AG09309 (cell line): ENCODE results near the gene SAFB2.

Experiments used
- DNase-seq: peaks from one replicate; pipeline ENCODE4 v3.0.0-alpha.2; 2010; ENCODE audit warnings: low read depth
- H3K4me3 ChIP-seq: 2 replicates; pipeline ENCODE4 v1.5.1; 2011; ENCODE audit warnings: mild to moderate bottlenecking, low read depth, low read length, moderate library complexity; ENCODE audit not compliant: control insufficient read depth
- TF ChIP-seq, protein P1 (sequence below): IDR thresholded peaks from 2 replicates; pipeline ENCODE4 v1.5.1; 2011; ENCODE audit warnings: mild to moderate bottlenecking, low read depth, low read length, inconsistent platforms; ENCODE audit not compliant: insufficient read depth, control insufficient read depth; ENCODE audit errors: missing control alignments

The SAFB2 gene

DNA sequence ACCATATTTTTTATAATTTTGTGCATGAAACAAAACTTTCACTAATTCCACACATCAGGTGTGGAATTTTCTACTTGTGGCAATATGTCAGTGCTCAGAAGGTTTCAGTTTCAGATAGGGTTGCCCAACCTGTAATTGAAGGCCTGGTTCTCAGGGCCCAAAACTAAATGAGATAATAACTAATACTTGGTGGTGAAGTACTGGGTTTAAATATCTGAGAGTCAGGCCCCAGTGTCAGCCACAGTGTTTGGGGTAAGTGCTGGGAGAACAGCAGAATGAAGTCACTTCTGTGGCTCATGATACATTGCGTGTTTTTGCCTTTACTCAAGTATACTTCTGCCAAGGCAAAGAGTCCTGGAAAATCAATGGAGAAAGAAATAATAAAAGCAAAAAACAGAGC, 5.9 kb upstream of the SAFB2 start:
- TF ChIP-seq, protein P1, sequence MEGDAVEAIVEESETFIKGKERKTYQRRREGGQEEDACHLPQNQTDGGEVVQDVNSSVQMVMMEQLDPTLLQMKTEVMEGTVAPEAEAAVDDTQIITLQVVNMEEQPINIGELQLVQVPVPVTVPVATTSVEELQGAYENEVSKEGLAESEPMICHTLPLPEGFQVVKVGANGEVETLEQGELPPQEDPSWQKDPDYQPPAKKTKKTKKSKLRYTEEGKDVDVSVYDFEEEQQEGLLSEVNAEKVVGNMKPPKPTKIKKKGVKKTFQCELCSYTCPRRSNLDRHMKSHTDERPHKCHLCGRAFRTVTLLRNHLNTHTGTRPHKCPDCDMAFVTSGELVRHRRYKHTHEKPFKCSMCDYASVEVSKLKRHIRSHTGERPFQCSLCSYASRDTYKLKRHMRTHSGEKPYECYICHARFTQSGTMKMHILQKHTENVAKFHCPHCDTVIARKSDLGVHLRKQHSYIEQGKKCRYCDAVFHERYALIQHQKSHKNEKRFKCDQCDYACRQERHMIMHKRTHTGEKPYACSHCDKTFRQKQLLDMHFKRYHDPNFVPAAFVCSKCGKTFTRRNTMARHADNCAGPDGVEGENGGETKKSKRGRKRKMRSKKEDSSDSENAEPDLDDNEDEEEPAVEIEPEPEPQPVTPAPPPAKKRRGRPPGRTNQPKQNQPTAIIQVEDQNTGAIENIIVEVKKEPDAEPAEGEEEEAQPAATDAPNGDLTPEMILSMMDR, result no peak
- H3K4me3 ChIP-seq, result no peak overlapping the region
- DNase-seq, result peak; percentile 13

DNA sequence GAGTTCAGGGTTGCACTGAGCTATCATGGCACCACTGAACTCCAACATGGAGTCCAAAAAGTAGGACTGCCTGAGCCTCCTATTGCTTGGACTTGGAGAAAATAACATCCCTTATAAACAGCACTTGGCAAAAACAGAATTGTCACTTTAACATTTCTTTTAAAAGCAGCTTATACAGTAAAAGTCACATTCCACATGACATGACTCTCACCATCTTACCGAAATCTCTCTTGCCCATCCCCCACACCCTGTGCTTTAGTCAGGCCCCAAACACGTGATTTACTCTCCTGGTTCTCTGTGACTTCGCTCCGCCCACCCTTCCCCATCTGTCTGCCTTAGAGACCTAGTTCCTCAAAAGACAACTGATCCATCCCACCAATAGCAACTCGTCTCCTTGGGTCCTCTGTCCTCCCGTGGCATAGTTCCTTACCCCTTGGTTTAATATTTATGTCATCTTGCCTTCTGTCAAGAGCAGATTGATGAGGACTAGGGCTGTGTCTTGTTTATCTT, 4.9 kb upstream of the SAFB2 start:
- no peak overlapping the region for H3K4me3 ChIP-seq
- TF ChIP-seq, protein P1, result no peak
- no peak for DNase-seq

DNA sequence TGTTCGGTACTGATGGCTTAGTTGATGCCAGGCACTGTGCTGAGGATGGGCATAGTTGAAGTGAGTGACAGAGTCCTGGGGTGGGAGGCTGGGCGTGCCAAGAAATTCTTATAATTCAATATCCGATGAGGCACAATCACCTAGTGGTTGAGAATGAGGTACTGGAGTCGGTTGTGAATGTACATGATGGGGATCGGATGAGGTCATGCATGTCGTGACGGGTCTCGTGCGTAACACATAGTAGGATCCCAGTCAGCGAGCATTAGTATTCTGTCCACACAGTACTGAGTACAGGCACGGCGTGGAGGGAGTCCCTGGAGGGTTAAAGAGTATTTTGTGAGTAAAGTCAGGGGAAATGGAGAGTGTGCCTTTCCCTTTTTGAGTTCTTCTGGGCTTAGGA, 3.1 kb upstream of the SAFB2 start:
- H3K4me3 ChIP-seq, result no peak overlapping the region
- TF ChIP-seq, protein P1, result no peak
- no peak for DNase-seq

DNA sequence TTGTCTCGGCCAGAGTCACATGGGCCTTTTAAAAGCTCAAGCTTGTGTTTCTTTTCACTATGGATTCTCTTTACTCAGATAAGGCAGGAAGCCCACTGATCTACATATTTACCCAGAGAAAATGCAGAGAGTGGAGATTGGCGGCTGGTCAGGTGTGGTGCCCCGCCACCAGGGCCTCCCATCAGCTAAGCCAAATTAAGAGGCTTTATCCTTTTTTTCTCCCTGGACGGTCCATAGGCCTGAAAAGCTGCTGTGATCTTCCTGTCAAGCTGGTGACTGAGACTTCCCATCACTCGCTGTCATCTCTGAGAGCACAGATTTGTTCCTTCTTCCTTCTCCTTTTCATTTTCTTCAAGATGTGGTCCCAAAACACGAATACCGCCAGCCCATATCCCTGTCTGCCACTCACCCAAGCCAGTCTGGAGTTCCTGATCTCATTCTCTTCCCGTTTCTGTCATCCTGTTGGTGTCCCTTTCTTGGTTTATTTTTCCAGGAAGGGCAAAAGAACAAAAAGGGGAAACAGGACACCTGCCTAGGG, 2.2 kb upstream of the SAFB2 start:
- peak overlapping the region; percentile 87 for H3K4me3 ChIP-seq
- no peak for DNase-seq
- TF ChIP-seq, protein P1, result no peak

DNA sequence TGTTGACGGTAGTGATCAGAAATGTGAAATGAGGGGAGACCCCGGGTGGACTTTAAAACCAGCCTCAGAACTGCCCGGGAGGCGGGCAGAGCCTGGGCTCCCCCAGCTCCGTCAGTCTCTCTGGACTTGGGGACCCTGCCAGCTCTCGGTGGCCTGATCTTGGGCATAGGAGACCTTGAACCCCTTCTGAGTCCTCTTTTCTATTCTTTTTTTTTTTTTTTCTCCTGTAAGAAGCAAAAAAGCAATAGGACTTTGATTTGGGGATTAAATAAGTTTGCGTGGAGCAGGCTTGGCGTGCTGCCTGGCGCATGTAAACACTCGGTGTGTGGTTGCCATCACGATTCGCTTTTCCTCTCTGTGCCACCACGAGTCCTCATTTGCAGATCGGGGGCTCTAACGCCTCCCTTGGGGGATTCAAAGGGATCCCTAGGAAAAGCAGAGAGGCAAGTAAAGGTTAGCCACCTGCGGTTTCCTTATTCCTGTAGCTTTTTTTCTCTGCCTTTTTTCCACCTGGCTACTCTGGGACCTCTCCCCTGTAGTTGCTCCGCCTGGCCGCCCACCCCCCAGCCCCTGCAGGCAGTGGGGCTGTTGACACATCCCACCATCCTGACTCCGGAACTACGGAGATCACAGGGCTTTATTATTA, 1.6 kb upstream of the SAFB2 start:
- peak overlapping the region; percentile 87 for H3K4me3 ChIP-seq
- DNase-seq, result no peak

DNA sequence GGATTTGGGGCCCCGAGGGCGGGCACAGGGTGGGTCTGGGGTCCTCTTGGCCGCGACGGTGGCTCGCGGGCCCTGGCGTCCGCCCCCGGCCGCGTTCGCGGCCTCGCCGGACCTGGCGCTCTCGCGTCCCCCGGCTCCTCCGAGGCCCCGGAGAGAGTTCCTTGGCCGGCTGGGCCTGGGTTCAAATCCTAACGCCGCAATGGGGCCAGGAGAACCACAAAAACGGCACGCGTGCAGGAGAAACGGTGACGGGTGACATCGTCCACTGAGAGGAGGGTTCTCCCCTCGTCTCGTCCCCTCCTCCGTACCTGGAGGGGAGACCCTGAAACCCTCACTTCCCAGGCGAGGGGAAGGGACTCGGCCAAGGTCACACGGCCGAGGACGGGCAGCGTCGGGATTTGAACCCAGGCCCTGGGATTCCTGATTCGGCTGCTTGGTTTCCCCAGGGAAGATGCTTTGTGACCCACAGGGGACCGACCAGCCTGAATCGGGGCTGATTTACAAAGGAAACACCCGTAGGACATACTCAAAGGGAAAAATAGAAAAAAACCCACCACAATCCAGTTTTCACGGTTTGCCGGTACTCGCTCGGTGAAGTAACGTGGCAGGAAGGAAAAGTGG, 931 bp upstream of the SAFB2 start:
- H3K4me3 ChIP-seq, result peak overlapping the region; percentile 87
- DNase-seq, result no peak
- TF ChIP-seq, protein P1, result no peak

More for the DNA sequence above, 1.6 kb upstream of the SAFB2 start:
- TF ChIP-seq, protein P1, result no peak
